GM18507 (cell line): ENCODE measurements around the gene LRP3.
"Not testable (repeated sequence)": the region's sequence is repeated elsewhere in the genome, so short reads cannot be mapped to it uniquely, and the experiment has no call there.

ENCODE experiments used
- DNase-seq: peaks from one replicate; pipeline ENCODE4 v3.0.0; 2011; ENCODE audit warnings: low read depth; ENCODE audit not compliant: insufficient read length; ENCODE audit errors: extremely low spot score
- FAIRE-seq: peaks from 2 replicates; lab custom pipeline; 2011; peaks lifted over from hg19 to GRCh38; lab: Jason Lieb, UNC

The LRP3 gene

GRCh38 chr19:33199441-33200265, 5.5 kb downstream of the LRP3 start:
- FAIRE-seq (no peak), DNase-seq (no peak)

DNA sequence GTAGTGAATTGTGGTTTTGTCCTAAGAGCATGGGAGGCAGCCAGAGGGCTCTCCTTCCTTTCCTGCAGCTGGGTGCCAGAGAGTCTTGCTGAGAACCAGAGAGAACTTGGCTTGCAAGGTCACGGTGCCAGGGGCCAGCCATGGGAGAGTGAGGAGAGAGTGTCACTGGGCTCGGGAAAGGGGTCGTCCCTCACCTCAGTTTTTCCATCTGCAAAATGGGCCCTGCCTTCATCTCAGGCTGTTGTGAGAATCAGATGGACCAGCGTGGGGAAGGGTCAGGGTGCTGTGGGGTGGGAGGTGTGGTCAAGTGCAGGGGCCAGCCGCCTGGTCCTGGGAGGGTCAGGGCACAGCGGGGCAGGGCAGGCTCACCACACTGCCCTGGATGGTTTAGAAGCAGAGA, 7.3 kb downstream of the LRP3 start:
- DNase-seq (no peak), FAIRE-seq (no peak)

DNA sequence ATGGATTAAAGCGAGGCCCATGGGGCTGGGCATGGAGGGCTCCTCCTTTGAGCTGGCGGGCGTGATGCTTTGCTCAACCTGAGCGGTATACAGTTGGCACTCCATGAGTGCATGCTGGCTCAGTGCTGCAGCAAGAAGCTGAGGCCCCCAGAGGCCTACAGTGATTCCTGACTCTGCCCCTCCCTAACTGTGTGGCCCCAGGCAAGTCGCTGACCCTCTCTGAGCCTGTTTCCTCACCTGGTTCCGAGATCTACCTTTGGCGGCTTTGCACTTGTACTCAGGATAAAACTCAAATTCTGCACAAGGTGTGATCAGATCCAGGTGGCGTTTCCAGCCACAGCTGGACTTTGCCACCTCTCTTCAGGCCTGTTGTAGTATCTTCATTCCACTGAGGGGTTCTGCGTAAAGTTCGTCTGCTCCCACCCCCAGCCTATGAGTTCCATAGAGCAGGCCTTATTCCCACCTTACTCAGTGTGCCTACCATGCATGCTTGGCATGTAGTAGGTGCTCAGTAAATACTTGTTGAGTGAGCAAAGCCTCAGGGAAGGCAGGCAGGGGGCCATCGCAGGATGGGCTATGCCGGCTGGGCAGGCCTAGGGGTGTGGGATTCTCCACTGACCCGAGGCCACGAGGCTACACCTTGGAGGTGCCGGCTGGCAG, 7.9 kb downstream of the LRP3 start:
- no peak for DNase-seq
- no peak for FAIRE-seq

- FAIRE-seq (no peak), DNase-seq (no peak)
Observed at GRCh38 chr19:33202546-33203507, 8.7 kb downstream of the LRP3 start.

- FAIRE-seq (no peak), DNase-seq (no peak)
Observed at GRCh38 chr19:33203529-33203928, 9.4 kb downstream of the LRP3 start.

- DNase-seq = no peak
- no peak for FAIRE-seq
Observed at GRCh38 chr19:33204136-33204973, 10.2 kb downstream of the LRP3 start.

- FAIRE-seq (no peak), DNase-seq (no peak)
Observed at GRCh38 chr19:33205110-33205509, 11.0 kb downstream of the LRP3 start.

DNA sequence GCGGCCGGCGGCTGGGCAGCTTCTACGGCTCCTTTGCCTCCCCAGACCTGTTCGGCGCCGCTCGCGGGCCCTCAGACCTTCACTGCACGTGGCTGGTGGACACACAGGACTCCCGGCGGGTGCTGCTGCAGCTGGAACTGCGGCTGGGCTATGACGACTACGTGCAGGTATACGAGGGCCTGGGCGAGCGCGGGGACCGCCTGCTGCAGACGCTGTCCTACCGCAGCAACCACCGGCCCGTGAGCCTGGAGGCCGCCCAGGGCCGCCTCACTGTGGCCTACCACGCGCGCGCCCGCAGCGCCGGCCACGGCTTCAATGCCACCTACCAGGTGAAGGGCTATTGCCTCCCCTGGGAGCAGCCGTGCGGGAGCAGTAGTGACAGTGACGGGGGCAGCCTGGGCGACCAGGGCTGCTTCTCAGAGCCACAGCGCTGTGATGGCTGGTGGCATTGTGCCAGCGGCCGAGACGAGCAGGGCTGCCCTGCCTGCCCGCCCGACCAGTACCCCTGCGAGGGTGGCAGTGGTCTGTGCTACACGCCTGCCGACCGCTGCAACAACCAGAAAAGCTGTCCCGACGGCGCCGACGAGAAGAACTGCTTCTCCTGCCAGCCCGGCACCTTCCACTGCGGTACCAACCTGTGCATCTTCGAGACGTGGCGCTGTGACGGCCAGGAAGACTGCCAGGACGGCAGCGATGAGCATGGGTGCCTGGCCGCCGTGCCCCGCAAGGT, 11.6 kb downstream of the LRP3 start:
- no peak for DNase-seq
- no peak for FAIRE-seq

GRCh38 chr19:33206261-33207039, 12.3 kb downstream of the LRP3 start:
- DNase-seq (no peak), FAIRE-seq (no peak)

DNA sequence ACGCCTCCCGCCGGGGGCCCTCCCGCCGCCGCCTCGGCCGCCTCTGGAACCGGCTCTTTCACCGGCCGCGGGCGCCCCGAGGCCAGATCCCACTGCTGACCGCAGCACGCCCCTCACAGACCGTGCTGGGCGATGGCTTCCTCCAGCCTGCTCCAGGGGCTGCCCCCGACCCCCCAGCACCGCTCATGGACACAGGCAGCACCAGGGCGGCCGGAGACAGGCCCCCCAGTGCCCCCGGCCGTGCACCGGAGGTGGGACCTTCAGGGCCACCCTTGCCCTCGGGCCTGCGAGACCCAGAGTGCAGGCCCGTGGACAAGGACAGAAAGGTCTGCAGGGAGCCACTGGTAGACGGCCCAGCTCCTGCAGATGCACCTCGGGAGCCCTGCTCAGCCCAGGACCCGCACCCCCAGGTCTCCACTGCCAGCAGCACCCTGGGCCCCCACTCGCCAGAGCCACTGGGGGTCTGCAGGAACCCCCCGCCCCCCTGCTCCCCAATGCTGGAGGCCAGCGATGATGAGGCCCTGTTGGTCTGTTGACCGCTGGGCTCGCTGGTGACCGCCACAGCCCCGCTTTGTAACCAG, 13.0 kb downstream of the LRP3 start:
- no peak for FAIRE-seq
- no peak for DNase-seq

- FAIRE-seq (no peak), DNase-seq (no peak)
Observed at GRCh38 chr19:33207903-33208302, 13.8 kb downstream of the LRP3 start.

DNA sequence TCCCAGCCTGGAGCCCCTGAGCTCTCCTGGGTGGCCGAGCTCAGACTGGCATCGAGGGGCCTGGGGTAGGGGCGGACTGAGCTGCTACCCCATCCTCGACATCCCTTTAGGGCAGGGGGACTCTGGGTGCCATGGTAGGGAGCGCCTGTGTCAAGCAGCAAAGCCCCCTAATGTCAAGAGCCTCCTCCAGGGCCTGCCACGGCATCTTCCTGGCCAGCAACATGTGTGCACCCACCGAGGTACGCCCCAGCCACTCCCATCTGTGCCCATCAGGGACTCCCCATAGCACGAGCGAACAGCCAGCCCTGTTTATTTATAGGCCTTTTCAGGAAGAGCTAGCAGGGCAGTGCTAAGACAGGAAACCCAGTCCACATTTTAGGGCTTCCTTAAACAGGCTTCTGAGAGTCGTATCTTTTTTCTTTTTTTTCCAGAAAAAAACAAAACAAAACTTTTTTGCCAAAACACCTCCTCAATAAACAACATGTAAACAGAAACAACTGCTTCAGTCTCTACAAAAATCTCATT, 14.3 kb downstream of the LRP3 start:
- no peak for FAIRE-seq

GRCh38 chr19:33208904-33209849, 15.0 kb downstream of the LRP3 start:
- FAIRE-seq (no peak), DNase-seq (no peak)

More for the DNA sequence above, 14.3 kb downstream of the LRP3 start:
- DNase-seq = no peak

DNA sequence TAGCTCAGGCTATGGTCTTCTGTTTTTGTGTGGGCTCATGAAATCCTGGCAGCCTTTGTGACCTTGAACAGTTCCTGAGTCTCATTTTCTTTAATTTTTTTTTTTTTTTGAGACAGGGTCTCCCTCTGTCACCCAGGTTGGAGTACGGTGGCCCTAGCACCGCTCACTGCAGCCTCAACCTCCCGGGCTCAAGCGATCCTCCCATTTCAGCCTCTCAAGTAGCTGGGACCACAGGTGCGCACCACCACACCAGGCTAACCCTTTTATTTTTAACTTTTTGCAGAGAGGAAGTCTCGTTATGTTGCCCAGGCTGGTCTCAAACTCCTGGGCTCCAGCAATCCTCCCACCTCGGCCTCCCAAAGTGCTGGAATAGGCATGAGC, 15.7 kb downstream of the LRP3 start:
- not testable (repeated sequence) for FAIRE-seq, DNase-seq

DNA sequence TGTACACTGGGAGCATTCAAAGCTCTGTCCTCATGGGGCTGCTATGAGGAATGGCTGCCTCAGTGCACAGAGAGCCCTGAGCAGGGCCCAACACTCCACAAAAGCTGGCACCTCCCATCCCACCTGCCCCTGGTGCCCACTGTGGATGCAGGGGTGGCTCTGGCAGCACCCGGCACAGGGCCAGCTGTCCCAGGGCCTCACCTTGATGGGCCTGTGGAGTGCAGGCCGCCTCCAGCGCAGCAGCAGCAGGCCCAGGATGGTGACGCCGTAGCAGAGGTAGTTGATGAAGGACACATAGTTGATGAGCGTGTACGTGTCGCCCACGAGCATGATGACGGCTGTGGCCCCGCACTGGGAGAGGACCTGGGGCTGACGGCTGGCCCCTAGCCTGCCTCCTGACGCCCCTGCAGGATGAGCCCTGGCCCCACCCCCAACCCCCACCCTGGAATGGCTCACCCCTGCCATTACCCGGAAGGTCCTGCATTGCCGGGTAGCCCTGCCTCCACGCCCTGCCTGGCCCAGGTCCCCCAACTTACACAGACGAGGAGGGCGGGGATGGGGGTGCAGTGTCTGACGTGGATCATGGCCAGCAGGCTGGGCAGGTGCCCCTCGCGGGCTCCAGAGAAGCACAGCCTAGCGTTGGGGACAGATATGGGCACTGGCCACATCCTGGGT, 16.3 kb downstream of the LRP3 start:
- FAIRE-seq (no peak), DNase-seq (no peak)
